Erythroblast (primary cell): ENCODE measurements around the gene LARGE1.

Experiments used
- GATA1 ChIP-seq: IDR thresholded peaks from 2 replicates; pipeline ENCODE4 v1.6.1; 2011; ENCODE audit warnings: low read depth, mild to moderate bottlenecking, control low read depth, low read length, moderate library complexity
- POLR2A ChIP-seq: IDR thresholded peaks from 2 replicates; pipeline ENCODE4 v1.6.1; 2011; ENCODE audit warnings: mild to moderate bottlenecking, low read length

- TF ChIP-seq POLR2A (no peak), GATA1 (no peak)
These were observed 449.8 kb downstream of the LARGE1 start for GRCh38 chr22:33470456-33470855.
